SK-N-DZ (cell line): ENCODE data around the gene UCHL3.

Experiments used
- DNase-seq: peaks from one replicate; pipeline ENCODE4 v3.0.0-alpha.2; 2015; ENCODE audit warnings: low spot score

UCHL3 gene

GRCh38 chr13:75621147-75621546, 71.6 kb downstream of the UCHL3 start:
- DNase-seq: no peak

- DNase-seq: no peak
Measured at GRCh38 chr13:75628801-75629200, 79.2 kb downstream of the UCHL3 start.

GRCh38 chr13:75633285-75633684, 83.7 kb downstream of the UCHL3 start:
- no peak for DNase-seq

GRCh38 chr13:75635101-75635827, 85.7 kb downstream of the UCHL3 start:
- no peak for DNase-seq

- DNase-seq: no peak
Measured at GRCh38 chr13:75635828-75636435, 86.3 kb downstream of the UCHL3 start, which contains the start of gene LMO7. LMO7 (plus strand) TSS chr13:75636330; CDS start chr13:75636658, 328 bp downstream.

- no peak for DNase-seq
Measured at GRCh38 chr13:75636436-75637180, 87.0 kb downstream of the UCHL3 start.

- no peak for DNase-seq
Measured at GRCh38 chr13:75637181-75637750, 87.7 kb downstream of the UCHL3 start.

GRCh38 chr13:75639454-75639853, 89.9 kb downstream of the UCHL3 start:
- no peak for DNase-seq

GRCh38 chr13:75641026-75641425, 91.4 kb downstream of the UCHL3 start:
- no peak for DNase-seq

GRCh38 chr13:75643182-75643581, 93.6 kb downstream of the UCHL3 start:
- no peak for DNase-seq

- DNase-seq: no peak
Measured at GRCh38 chr13:75643693-75644092, 94.1 kb downstream of the UCHL3 start.

- DNase-seq: no peak
Measured at GRCh38 chr13:75645141-75645540, 95.5 kb downstream of the UCHL3 start.

GRCh38 chr13:75647126-75647784, 97.7 kb downstream of the UCHL3 start:
- DNase-seq: no peak

- DNase-seq: no peak
Measured at GRCh38 chr13:75648446-75648845, 98.9 kb downstream of the UCHL3 start.

- DNase-seq: no peak
Measured at GRCh38 chr13:75651013-75651412, 101.4 kb downstream of the UCHL3 start.

GRCh38 chr13:75652726-75653125, 103.1 kb downstream of the UCHL3 start:
- DNase-seq: no peak
